GM12865 (cell line): Measurements from ENCODE around the gene WDR48.

Source experiments
- DNase-seq: peaks from one replicate; pipeline ENCODE4 v3.0.0; 2010; ENCODE audit warnings: low read depth
- H3K4me3 ChIP-seq: 2 replicates; pipeline ENCODE4 v1.5.1; 2011; ENCODE audit warnings: mild to moderate bottlenecking, low read depth, low read length, control low read depth
- TF ChIP-seq, protein P1 (sequence below): IDR thresholded peaks from 2 replicates; pipeline ENCODE4 v1.5.1; 2011; ENCODE audit warnings: low read length, control low read depth, low read depth, inconsistent platforms; ENCODE audit not compliant: insufficient read depth; ENCODE audit errors: missing control alignments

Gene WDR48

DNA sequence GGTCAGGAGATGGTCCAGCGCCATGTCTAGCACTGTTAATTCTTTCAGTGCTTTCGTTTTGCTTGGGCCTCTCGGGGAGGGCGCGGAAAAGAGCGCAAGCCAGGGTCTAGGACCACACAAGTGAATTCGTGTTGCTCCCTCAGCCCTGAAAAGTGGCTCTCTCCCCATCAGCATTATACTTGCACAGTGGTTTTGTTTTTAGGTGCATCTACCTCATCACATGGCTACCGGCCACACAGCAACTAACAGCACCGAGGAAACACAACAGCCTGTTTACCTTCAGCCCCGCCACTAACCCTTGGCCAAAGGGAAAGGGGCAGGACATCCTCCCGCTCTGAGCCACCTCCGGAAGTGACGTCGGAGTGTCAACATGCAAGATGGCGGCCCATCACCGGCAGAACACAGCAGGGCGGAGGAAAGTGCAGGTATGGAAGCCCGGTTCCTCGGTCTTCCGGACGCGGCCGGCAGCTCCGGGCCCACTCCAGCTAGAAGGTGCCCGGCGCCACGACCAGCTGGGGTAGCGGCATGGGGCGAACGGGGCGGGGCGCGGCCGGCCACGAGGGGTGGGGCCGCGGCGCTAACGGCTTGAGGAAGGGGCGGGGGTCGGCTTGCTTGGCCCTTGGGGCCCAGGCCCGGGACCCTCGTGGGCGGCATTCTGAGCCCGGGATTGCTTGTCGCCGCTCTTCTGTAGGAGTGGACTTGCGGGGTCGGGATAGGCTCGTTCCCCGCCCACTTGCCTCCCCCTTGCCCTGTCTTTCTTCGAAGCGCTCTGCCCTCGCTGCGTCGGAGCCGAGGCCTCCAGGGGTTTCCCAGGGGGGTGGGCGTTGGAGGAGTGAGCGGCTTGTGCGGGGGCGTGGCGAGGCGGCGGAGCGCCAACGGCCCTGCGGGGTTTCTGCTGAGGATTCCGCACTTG is at the start of gene WDR48, which contains the start of gene SCN11A:
TSS of gene WDR48 (plus strand) at position 368 of the 913 bp plus-strand sequence. CDS start at position 378, 10 bp downstream.
TSS of gene SCN11A (minus strand) at position 296 of the 913 bp plus-strand sequence. CDS start 101,582 bp downstream, outside the sequence.
- peak; percentile 95 for DNase-seq
- H3K4me3 ChIP-seq: peak within 1 kb of the TSS; percentile 83
- TF ChIP-seq, protein P1, sequence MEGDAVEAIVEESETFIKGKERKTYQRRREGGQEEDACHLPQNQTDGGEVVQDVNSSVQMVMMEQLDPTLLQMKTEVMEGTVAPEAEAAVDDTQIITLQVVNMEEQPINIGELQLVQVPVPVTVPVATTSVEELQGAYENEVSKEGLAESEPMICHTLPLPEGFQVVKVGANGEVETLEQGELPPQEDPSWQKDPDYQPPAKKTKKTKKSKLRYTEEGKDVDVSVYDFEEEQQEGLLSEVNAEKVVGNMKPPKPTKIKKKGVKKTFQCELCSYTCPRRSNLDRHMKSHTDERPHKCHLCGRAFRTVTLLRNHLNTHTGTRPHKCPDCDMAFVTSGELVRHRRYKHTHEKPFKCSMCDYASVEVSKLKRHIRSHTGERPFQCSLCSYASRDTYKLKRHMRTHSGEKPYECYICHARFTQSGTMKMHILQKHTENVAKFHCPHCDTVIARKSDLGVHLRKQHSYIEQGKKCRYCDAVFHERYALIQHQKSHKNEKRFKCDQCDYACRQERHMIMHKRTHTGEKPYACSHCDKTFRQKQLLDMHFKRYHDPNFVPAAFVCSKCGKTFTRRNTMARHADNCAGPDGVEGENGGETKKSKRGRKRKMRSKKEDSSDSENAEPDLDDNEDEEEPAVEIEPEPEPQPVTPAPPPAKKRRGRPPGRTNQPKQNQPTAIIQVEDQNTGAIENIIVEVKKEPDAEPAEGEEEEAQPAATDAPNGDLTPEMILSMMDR: no peak

DNA sequence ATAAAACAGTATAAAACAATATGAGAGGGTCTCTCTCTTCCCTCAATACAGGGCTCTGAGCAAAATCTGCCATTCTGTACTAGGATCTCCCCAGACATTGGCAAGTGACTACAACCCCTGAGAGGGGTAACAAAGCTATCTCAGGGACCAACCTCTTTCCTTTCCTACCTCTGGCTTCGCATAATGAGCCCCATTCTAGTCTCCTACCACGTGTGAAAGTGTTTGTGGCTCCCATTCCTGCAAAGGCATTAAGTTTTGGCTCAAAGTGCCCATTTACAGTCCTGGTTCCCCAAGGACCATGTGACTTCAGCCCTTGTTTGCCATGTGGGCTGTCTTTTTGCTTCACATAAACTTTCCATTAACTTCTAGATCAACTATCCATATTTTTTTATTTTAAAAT is 46.5 kb upstream of the WDR48 start:
- DNase-seq: no peak

DNA sequence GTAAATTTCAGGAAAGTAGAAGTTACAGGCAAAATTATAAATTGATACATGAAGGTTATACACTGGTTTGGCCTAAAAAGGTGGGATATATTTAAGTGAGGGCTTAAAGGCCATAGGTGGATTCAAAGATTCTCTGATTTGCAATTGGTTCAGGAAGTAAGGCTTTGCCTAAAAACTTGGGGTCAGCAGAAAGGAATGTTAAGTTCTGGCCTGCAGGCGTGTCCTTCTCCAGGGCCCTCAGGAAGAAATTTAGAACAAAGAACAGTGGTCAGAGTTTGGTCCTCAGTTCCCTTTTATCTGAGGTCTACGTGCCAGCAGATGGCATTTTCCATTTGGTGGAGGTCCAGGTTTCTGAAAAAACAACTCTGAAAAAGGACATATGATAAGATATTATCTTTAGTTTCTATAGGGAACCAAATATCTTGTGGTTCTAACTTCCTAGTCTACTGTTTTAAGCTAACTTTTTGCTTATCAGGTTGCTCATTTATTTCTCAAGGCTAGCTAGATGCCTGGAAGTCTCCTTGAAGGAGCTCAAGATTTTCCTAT is 40.6 kb upstream of the WDR48 start:
- H3K4me3 ChIP-seq: no peak overlapping the region
- TF ChIP-seq, protein P1: no peak
- no peak for DNase-seq

More for the DNA sequence above, 46.5 kb upstream of the WDR48 start:
- TF ChIP-seq, protein P1: no peak
- no peak overlapping the region for H3K4me3 ChIP-seq

DNA sequence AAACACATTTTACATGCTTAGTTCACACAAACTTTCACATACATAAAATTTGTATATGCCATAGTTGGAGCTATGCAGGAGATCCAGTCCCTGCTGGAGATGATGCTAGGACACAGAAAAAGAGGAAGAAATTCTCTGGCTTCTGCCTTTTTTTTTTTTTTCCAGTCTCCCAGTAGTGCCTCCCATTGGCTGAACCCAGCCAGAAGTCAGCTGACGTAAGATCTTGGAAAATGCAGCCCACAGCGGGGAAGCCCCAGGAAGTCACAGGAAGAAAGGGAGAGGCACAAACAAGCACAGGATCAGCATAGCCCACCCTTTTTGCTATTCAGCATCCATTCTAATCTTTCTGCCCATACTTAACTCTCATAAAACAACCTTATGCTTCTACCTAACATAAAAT is 38.5 kb upstream of the WDR48 start:
- no peak for DNase-seq
- TF ChIP-seq, protein P1: no peak
- H3K4me3 ChIP-seq: no peak overlapping the region

DNA sequence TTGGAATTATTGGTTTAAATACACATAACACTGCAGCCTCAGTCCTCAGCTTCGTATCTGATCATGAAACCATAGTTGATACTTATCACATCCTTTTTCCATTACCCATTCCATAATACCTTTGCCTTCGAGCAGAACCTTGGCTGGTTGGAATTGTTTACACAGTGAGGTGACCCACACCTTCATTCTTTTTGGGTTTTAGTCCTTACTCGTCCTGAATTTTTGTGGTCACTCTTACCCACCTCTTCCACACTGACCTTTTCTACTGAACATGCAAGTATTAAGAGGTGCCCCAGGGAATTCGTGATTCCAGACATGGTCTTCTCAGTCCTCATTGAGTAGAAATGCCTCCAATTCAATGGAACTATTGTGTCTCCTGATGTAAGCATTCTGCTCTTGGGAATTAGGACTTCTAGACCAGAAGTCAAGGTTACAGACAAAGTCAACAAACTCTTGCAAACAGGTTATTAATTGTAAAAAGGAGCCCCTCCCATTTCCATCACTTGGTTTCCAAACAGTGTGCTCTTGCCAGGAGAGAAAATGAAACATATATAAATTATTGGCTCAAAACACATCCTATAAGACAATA is 37.8 kb upstream of the WDR48 start:
- no peak overlapping the region for H3K4me3 ChIP-seq
- TF ChIP-seq, protein P1: no peak
- no peak for DNase-seq

DNA sequence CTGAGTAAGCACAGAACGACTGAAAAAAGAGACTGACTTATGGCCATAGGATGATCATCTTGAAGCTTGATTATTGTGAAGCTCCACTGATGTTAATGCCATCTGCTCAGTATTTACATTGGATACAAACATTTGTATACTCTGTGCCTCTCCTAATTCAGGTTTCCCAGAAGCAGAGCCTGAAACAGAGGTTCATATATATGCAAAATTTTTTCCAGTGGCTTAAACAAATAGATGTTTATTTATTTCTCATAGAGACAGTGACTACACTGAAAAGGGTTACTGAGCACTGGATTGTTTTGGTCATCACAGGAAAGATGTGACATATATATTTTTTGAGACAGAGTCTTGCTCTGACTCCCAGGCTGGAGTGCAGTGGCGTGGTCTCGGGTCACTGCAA is 36.4 kb upstream of the WDR48 start:
- no peak for DNase-seq
- no peak overlapping the region for H3K4me3 ChIP-seq

More for the DNA sequence above, 36.4 kb upstream of the WDR48 start:
- TF ChIP-seq, protein P1: no peak
